Ramos (cell line): ENCODE data around the gene KBTBD4.
"Not testable (repeated sequence)": the region's sequence is repeated elsewhere in the genome, so short reads cannot be mapped to it uniquely, and the experiment has no call there.

ENCODE experiments used
- in situ Hi-C: fragments of 300-500 bp; cut with MboI; formaldehyde crosslinking; loops from one replicate; pipeline ENCODE4 v1.14.3; 2022; ENCODE audit warnings: low sequenced_read_pairs; ENCODE audit not compliant: unreplicated experiment

The KBTBD4 gene

DNA sequence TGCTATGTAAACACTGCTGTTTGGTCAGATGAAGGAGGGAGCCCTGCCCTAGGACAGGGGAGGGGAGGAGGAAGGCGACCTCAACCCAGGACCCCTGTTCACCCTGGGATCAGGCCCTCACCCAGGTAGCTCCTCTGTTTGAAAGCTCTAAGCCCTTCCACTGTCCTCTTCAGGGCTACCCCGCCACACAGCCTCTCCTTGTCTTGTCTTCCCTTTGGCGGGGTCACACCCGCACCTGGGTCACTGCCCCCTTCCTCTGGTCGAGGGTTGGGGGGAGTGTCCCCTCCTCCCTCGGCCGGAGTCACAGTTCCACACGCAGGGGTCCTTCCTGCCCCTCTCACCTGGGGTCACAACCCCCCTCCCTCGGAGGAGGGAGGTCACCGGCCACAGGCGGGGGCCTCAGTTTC lies 13.8 kb downstream of the KBTBD4 start:
- in situ Hi-C loops: no loop called here

DNA sequence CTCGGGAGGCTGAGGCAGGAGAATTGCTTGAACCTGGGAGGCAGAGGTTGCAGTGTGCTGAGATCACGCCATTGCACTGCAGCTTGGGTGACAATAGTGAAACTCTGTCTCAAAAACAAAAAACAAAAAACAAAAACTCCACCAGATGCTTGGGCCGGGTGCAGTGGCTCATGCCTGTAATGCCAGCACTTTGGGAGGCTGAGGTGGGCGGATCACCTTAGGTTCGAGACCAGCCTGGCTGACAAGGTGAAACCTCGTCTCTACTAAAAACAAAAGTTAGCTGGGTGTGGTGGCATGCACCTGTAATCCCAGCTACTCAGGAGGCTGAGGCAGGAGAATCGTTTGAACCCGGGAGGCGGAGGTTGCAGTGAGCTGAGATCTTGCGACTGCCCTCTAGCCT lies 14.4 kb downstream of the KBTBD4 start:
- in situ Hi-C loops: not testable (repeated sequence)

GRCh38 chr11:47562393-47562792 lies 16.4 kb downstream of the KBTBD4 start:
- in situ Hi-C loops: not testable (repeated sequence)

DNA sequence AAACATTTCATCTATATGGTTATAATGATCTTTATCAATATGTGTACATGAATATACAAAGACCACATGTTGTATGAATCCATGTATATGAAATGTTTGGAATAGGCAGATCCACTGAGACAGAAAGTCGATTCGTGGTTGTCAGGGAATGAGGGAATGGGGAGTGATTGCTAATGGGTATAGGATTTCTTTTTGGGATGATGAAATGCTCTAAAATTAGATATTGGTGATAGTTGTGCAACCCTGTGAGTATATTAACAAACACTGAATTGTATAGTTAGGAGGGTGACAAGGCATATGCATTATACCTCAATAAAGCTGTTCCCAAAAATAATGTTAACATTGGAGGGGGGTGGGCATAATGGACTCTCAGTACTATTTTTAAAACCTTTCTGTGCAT lies 18.3 kb downstream of the KBTBD4 start:
- in situ Hi-C loops: no loop called here

- in situ Hi-C loops: no loop called here
Observed at GRCh38 chr11:47558695-47559094, 20.1 kb downstream of the KBTBD4 start.

GRCh38 chr11:47557004-47557403 lies 21.8 kb downstream of the KBTBD4 start:
- in situ Hi-C loops: not testable (repeated sequence)

- in situ Hi-C loops: no loop called here
Observed at GRCh38 chr11:47553406-47553743, 25.4 kb downstream of the KBTBD4 start.

- in situ Hi-C loops: no loop called here
Observed at GRCh38 chr11:47552566-47553405, 26.0 kb downstream of the KBTBD4 start, which contains the start of gene CELF1. Gene CELF1 (minus strand): TSS chr11:47553132. CDS start chr11:47499523, 53,609 bp downstream.

GRCh38 chr11:47552056-47552565 lies 26.7 kb downstream of the KBTBD4 start:
- in situ Hi-C loops: no loop called here

GRCh38 chr11:47551086-47551485 lies 27.7 kb downstream of the KBTBD4 start:
- in situ Hi-C loops: no loop called here

DNA sequence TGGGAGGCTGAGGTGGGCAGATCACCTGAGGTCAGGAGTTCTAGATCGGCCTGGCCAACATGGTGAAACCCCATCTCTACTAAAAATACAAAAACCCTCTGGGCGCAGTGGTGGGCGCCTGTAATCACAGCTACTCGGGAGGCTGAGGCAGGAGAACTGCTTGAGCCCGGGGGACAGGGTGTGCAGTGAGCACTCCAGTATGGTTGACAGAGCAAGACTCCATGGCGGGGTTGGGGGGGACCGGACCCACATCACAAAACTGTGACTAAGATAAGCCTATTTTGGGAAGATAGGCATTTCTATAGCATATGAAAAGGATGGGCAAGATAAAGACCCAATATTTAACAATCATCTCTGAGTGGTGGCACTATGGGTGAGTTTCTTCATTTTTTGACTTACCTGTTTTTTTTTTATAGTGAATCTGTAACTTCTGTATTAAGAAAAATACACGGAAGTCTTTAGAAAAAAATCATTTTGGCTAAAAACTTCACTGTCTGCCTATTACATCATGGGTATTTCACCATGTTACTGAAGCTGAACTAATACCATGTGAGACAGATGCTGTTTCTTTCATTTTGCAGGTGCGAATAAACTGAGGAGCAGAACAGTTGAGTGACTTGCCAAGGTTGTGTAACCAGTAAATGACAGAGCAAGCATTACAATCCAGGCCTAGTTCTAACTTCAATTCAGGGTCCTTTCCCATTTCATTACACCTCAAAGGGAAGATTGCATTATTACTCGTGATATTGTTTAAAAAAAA lies 28.3 kb downstream of the KBTBD4 start:
- in situ Hi-C loops: no loop called here

DNA sequence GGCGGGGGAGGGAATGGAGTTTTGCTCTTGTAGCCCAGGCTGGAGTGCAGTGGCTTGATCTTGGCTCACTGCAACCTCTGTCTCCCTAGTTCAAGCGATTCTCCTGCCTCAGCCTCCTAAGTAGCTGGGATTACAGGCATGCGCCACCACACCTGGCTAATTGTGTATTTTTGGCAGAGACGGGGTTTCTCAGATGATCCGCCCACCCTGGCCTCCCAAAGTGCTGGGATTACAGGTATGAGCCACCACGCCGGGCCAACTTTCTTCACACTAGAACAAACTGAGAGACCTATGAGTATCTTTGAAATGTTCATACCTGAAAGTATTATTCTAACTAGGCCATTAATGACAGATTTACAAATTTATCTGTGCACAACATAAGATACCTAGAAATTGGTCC lies 32.5 kb downstream of the KBTBD4 start:
- in situ Hi-C loops: not testable (repeated sequence)

DNA sequence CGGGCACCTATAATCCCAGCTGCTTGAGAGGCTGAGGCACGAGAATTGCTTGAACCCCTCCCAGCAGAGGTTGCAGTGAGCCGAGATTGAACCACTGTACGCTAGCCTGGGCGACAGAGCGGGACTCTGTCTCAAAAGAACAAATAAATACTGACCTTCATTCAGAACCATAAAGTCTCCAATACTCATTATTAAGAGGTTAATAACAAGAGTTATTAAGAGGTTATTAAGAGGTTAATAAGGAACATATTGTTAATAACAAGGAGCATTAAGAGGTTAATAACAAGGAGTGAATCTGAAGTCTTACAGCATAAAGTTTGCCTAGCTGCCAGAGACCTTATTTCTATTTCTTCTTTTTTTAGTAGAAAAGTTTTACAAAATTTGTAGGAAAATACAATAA lies 33.5 kb downstream of the KBTBD4 start:
- in situ Hi-C loops: no loop called here

- in situ Hi-C loops: no loop called here
Observed at GRCh38 chr11:47541070-47541469, 37.7 kb downstream of the KBTBD4 start.

DNA sequence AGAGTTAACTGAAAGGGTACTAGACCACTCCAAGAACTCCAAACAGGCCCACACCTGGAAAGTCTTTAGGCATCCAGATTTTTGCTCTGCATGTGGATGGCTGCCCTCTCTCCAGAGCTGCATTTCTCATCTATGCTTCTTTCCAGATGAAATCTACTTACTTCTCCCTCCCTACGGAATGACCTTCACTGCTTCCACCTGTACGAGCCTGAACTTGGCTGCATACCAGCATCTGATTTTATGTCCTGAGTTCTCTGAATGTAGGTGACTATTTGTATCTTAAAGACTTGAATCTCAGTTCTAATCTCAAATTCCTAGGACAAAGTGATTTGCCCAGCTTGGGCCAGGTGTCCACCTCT lies 39.1 kb downstream of the KBTBD4 start:
- in situ Hi-C loops: no loop called here

DNA sequence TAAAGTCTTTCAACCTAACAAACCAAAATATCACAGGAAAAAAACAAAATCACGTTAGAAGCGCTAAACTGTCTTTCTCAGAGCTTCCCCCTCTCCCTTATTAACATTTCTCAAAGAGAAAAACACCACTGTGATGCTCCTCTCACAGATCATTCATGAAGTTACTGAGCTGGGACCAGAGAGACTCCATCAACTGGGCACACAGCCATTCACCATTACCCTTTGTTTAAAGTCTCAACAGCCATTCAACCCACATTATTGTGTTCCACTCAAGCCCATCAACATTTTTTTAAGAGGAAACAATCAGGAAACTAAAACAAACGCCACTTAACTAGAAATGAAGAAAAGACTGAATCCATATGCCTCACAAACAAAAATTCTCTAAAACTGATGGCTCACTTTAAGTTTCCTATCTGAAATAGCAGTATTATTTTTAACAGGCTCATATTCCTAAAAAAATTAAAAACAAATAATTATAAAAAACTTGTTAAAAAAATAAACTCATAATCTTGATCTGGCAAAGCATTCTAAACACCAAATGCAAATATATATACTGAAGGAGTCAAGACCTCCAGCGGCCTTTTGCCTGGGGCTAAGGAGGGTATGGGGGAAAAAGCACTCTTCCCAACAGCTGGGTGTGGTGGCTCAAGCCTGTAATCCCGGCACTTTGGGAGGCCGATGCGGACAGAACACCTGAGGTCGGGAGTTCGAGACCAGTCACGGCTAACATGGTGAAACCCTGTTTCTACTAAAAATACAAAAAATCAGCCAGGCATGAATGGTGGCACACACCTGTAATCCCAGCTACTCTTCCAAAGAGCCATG lies 39.8 kb downstream of the KBTBD4 start:
- in situ Hi-C loops: no loop called here

DNA sequence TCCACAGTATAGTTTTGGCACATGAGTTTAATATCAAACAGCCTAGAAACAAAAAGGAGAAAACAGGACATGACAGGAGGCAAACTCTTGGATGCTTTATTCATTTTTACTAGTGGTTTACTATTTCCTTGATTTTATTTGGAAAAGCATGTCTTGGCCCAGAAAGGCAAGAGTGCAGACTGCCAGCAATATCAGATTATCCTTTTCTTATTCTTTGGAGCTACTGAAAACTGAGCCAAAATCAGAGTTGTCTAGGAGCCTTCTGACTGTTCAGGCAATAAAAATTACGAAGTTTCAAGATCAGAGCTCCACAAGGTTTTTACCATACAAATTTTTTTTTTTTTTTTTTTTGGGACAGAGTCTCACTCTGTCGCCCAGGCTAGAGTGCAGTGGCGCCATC lies 41.9 kb downstream of the KBTBD4 start:
- in situ Hi-C loops: no loop called here

- in situ Hi-C loops: no loop called here
Observed at GRCh38 chr11:47534704-47535251, 44.0 kb downstream of the KBTBD4 start.

DNA sequence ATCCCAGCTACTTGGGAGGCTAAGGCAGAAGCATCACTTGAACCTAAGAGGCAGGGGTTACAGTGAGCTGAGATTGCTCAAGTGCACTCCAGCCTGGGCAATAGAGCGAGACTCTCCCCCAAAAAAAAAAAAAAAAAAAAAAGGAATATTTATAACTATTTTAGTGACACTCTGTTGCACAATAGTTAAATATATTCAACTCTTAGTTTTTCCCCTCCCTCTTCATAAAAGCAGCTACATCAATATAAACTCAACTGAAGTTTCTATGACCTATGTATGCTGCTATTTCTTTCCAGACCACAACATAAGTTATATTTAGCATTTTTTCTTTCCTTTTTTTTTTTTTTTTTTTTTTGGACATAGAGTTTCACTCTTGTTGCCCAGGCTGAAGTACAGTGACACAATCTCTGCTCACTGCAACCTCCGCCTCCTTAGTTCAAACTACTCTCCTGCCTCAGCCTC lies 45.0 kb downstream of the KBTBD4 start:
- in situ Hi-C loops: no loop called here

DNA sequence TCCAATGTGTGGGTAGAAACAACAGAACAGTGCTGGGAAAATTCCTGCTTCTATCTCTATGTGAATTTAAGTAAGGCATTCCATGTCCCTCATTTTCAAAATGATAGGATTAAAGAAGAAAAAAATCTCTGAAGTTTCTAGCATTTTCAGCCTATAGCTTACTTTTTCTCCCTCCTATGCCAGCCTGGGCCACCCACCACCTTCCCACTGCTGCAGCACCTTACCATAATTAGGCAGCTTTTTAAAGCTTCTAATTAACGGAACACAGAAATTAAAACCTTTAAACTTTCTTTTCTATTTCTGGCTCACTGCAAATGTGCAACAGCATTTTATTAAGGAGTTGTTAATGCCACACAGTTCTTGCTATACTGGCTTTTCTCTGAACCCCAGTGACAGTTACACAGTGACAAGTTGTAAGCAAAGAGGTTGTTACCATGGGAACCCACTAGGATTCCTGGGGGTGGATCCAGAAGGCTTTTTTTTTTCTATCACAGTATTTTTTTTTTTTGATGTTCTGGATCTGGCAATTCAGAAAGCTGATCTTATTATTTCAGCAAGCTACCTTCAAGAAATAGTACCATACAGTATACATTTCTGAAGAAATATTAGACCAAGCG lies 46.1 kb downstream of the KBTBD4 start:
- in situ Hi-C loops: no loop called here
